Muscle layer of duodenum (tissue), 2 donors: ENCODE results near the gene IGDCC3.

ENCODE experiments used
- H3K27ac ChIP-seq: one replicate; pipeline ENCODE4 v1.7.0; 2013; ENCODE audit warnings: mild to moderate bottlenecking, low read length
- H3K27me3 ChIP-seq: one replicate; pipeline ENCODE4 v1.7.0; 2013; ENCODE audit warnings: low read depth, mild to moderate bottlenecking, control low read depth, low read length
- H3K36me3 ChIP-seq, 2 donors: one replicate each; pipeline ENCODE4 v1.7.0; 2013; ENCODE audit warnings: low read length in 2 of 2, control low read depth in 1 of 2, mild to moderate bottlenecking in 1 of 2; ENCODE audit not compliant: insufficient read depth in 2 of 2, control insufficient read depth in 1 of 2
- H3K4me1 ChIP-seq, 2 donors: one replicate each; pipeline ENCODE4 v1.7.0; 2013; ENCODE audit warnings: low read length in 2 of 2, mild to moderate bottlenecking in 2 of 2, control low read depth in 1 of 2, moderate library complexity in 1 of 2; ENCODE audit not compliant: insufficient read depth in 2 of 2, control insufficient read depth in 1 of 2
- H3K4me3 ChIP-seq, 2 donors: one replicate each; pipeline ENCODE4 v1.7.0; 2013; ENCODE audit warnings: low read length in 2 of 2, low read depth in 1 of 2, mild to moderate bottlenecking in 1 of 2
- H3K9me3 ChIP-seq, 2 donors: one replicate each; pipeline ENCODE4 v1.7.0; 2013; ENCODE audit warnings: low read length in 2 of 2, control low read depth in 1 of 2, mild to moderate bottlenecking in 1 of 2; ENCODE audit not compliant: control insufficient read depth in 1 of 2
- donor health status: healthy.

IGDCC3 gene

GRCh38 chr15:65413760-65414144 lies 36.0 kb upstream of the IGDCC3 start:
- Histone ChIP-seq H3K27me3 (no peaks in the 10 kb centered on the region), H3K4me3 (no peak overlapping the region), H3K27ac (no peak overlapping the region), H3K9me3 (no peaks in the 10 kb centered on the region), H3K4me1 (no peaks in the 10 kb centered on the region), H3K36me3 (no peaks in the 10 kb centered on the region)

GRCh38 chr15:65413051-65413759 lies 35.4 kb upstream of the IGDCC3 start:
- Histone ChIP-seq H3K4me3 (no peak overlapping the region), H3K9me3 (no peaks in the 10 kb centered on the region), H3K27me3 (no peaks in the 10 kb centered on the region), H3K36me3 (no peaks in the 10 kb centered on the region), H3K27ac (no peak overlapping the region), H3K4me1 (no peaks in the 10 kb centered on the region)

- Histone ChIP-seq H3K27me3 (no peaks in the 10 kb centered on the region), H3K27ac (no peak overlapping the region), H3K4me1 (no peaks in the 10 kb centered on the region), H3K4me3 (no peak overlapping the region), H3K36me3 (no peaks in the 10 kb centered on the region), H3K9me3 (no peaks in the 10 kb centered on the region)
Measured at GRCh38 chr15:65412556-65412955, 34.8 kb upstream of the IGDCC3 start.

- no peak overlapping the region for H3K27ac ChIP-seq
- no peak overlapping the region for H3K4me3 ChIP-seq
- H3K27me3 ChIP-seq = no peaks in the 10 kb centered on the region
- H3K36me3 ChIP-seq = no peaks in the 10 kb centered on the region
- no peaks in the 10 kb centered on the region for H3K9me3 ChIP-seq
- H3K4me1 ChIP-seq = no peaks in the 10 kb centered on the region
Measured at GRCh38 chr15:65411465-65412071, 33.8 kb upstream of the IGDCC3 start.

- no peaks in the 10 kb centered on the region for H3K9me3 ChIP-seq
- H3K4me3 ChIP-seq = no peak overlapping the region
- no peaks in the 10 kb centered on the region for H3K4me1 ChIP-seq
Measured at GRCh38 chr15:65410972-65411371, 33.2 kb upstream of the IGDCC3 start.

GRCh38 chr15:65410036-65410435 lies 32.2 kb upstream of the IGDCC3 start:
- Histone ChIP-seq H3K4me3 (no peak overlapping the region), H3K27me3 (no peaks in the 10 kb centered on the region), H3K27ac (no peak overlapping the region), H3K36me3 (no peaks in the 10 kb centered on the region), H3K4me1 (no peaks in the 10 kb centered on the region), H3K9me3 (no peaks in the 10 kb centered on the region)

More at GRCh38 chr15:65410972-65411371, 33.2 kb upstream of the IGDCC3 start:
- Histone ChIP-seq H3K36me3 (no peaks in the 10 kb centered on the region), H3K27me3 (no peaks in the 10 kb centered on the region), H3K27ac (no peak overlapping the region)

GRCh38 chr15:65409036-65409631 lies 31.3 kb upstream of the IGDCC3 start:
- no peaks in the 10 kb centered on the region for H3K4me1 ChIP-seq
- H3K4me3 ChIP-seq = no peak overlapping the region
- no peaks in the 10 kb centered on the region for H3K9me3 ChIP-seq
- H3K36me3 ChIP-seq = no peaks in the 10 kb centered on the region
- H3K27me3 ChIP-seq = no peaks in the 10 kb centered on the region
- H3K27ac ChIP-seq = no peak overlapping the region

GRCh38 chr15:65408324-65409035 lies 30.7 kb upstream of the IGDCC3 start:
- H3K27me3 ChIP-seq = no peaks in the 10 kb centered on the region
- H3K27ac ChIP-seq = no peak overlapping the region
- H3K36me3 ChIP-seq = no peaks in the 10 kb centered on the region
- no peaks in the 10 kb centered on the region for H3K9me3 ChIP-seq
- H3K4me3 ChIP-seq = no peak overlapping the region
- H3K4me1 ChIP-seq = no peaks in the 10 kb centered on the region

GRCh38 chr15:65406424-65407000 lies 28.7 kb upstream of the IGDCC3 start:
- Histone ChIP-seq H3K36me3 (no peaks in the 10 kb centered on the region), H3K4me3 (no peak overlapping the region), H3K4me1 (no peaks in the 10 kb centered on the region), H3K27ac (no peak overlapping the region), H3K27me3 (no peaks in the 10 kb centered on the region), H3K9me3 (no peaks in the 10 kb centered on the region)

GRCh38 chr15:65405791-65406423 lies 28.1 kb upstream of the IGDCC3 start:
- no peaks in the 10 kb centered on the region for H3K36me3 ChIP-seq
- H3K9me3 ChIP-seq = no peaks in the 10 kb centered on the region
- H3K27ac ChIP-seq = no peak overlapping the region
- H3K4me3 ChIP-seq = no peak overlapping the region
- no peaks in the 10 kb centered on the region for H3K27me3 ChIP-seq
- H3K4me1 ChIP-seq = no peaks in the 10 kb centered on the region
